Activated effector memory CD4-positive, alpha-beta T cell treated with anti-CD3 and anti-CD28 coated beads, Interleukin-2, amount 50 U/mL, for 16 hours (primary cell): ENCODE data around the gene PPIL4.
A peak's percentile ranks its signal among the peaks of the same experiment; 100 is the strongest.

Experiments used
- DNase-seq: peaks from one replicate; pipeline ENCODE4 v3.0.0-alpha.2; 2020

PPIL4 gene

GRCh38 chr6:149457316-149457884 is 88.4 kb downstream of the PPIL4 start:
- peak; percentile 55 for DNase-seq

GRCh38 chr6:149456311-149457021 is 89.4 kb downstream of the PPIL4 start:
- no peak for DNase-seq

GRCh38 chr6:149455031-149455732 is 90.7 kb downstream of the PPIL4 start:
- DNase-seq = peak; percentile 59
